K562 (cell line): Measurements from ENCODE around the gene SLC5A4. TPM values are rescaled to one million over a fixed set of nuclear protein-coding genes. Genes with fewer than 3 reads are reported as not detected.

Experiments used
- ATAC-seq: fragments of 200-7000 bp; cut with Tn5 transposase; 3 replicates; pipeline ENCODE4 v1.9.1; 2020; ENCODE audit warnings: moderate library complexity
- BruUV-seq: library from RNA; stranded (reverse); fragments of 400-500 nt; replicated peaks from 2 replicates; lab custom pipeline; 2021; lab: Mats Ljungman, UMichigan
- CTCF ChIA-PET: fragments of 300-600 bp; formaldehyde crosslinking; extraction: SDS; loops from one replicate; lab custom pipeline; 2021; ENCODE audit warnings: low intra/inter-chr PET ratio; lab: Yijun Ruan, JAX
- POLR2A ChIA-PET: fragments of 300-600, 350-650 bp; sonication (Branson Sonifier 250); formaldehyde crosslinking; extraction: SDS; loops from one replicate; lab custom pipeline; 2021; ENCODE audit warnings: antibody characterized with exemption, inconsistent platforms; lab: Yijun Ruan, JAX
- DNase-seq, 4 experiments: peaks; one replicate each; pipeline versions ENCODE4 v3.0.0 to v3.0.0-alpha.2; 2011 to 2018; ENCODE audit warnings: low spot score in 3 of 4, mixed read lengths in 3 of 4; ENCODE audit errors: extremely low read depth in 1 of 4
- FAIRE-seq: peaks from 2 replicates; lab custom pipeline; 2011; peaks lifted over from hg19 to GRCh38; lab: Jason Lieb, UNC
- H2AFZ ChIP-seq: 2 replicates; pipeline ENCODE4 v1.6.0; 2011; ENCODE audit warnings: low read depth, low read length, control low read depth, inconsistent platforms
- H3K27ac ChIP-seq: fragments of 200-600 bp; 3 replicates; pipeline ENCODE4 v1.8.0; 2011; ENCODE audit warnings: low read depth, mild to moderate bottlenecking, control low read depth, inconsistent platforms, low read length, moderate library complexity, mixed read lengths; ENCODE audit errors: extremely low read depth
- H3K27me3 ChIP-seq, 2 experiments: fragments of 300-600 bp in 1 of 2; 2 replicates in 1 of 2; 3 replicates in 1 of 2; pipeline versions ENCODE4 v1.6.0 to v1.8.0; 2011; ENCODE audit warnings: inconsistent platforms in 2 of 2, low read length in 2 of 2, mild to moderate bottlenecking in 1 of 2, mixed read lengths in 1 of 2, moderate library complexity in 1 of 2; ENCODE audit not compliant: control insufficient read depth in 2 of 2, insufficient read depth in 2 of 2
- H3K36me3 ChIP-seq: fragments of 300-600 bp; 3 replicates; pipeline ENCODE4 v1.8.0; 2011; ENCODE audit warnings: mild to moderate bottlenecking, low read length, inconsistent platforms; ENCODE audit not compliant: control insufficient read depth, insufficient read depth
- H3K4me1 ChIP-seq, 2 experiments: fragments of 200-600 bp in 1 of 2; replicated peaks in 1 of 2; 2 replicates in 1 of 2; 3 replicates in 1 of 2; pipeline versions ENCODE4 v1.5.1 to v1.8.0; 2011; ENCODE audit warnings: inconsistent platforms in 2 of 2, low read length in 2 of 2, mild to moderate bottlenecking in 1 of 2, mixed read lengths in 1 of 2, moderate library complexity in 1 of 2; ENCODE audit not compliant: control insufficient read depth in 2 of 2, insufficient read depth in 2 of 2
- H3K4me2 ChIP-seq: 2 replicates; pipeline ENCODE4 v1.6.1; 2011; ENCODE audit warnings: low read length, control low read depth, inconsistent platforms, mixed read lengths; ENCODE audit not compliant: insufficient read depth
- H3K4me3 ChIP-seq: fragments of 200-600 bp; sonication (generic), shearing (Covaris generic); 2 replicates; pipeline ENCODE4 v1.5.1; 2016; ENCODE audit warnings: control low read depth, inconsistent platforms
- H3K79me2 ChIP-seq: fragments of 200-600 bp; 3 replicates; pipeline ENCODE4 v1.8.0; 2011; ENCODE audit warnings: low read length, inconsistent platforms; ENCODE audit not compliant: control insufficient read depth, insufficient read depth
- H3K9ac ChIP-seq, 2 experiments: 2 replicates each; pipeline versions ENCODE4 v1.6.0 to v1.6.1; 2011; ENCODE audit warnings: low read depth in 2 of 2, low read length in 2 of 2, control low read depth in 1 of 2, inconsistent platforms in 1 of 2, mild to moderate bottlenecking in 1 of 2, mixed read lengths in 1 of 2; ENCODE audit not compliant: insufficient read depth in 1 of 2
- H3K9me1 ChIP-seq: one replicate; pipeline ENCODE4 v1.6.0; 2011; ENCODE audit warnings: inconsistent platforms, mild to moderate bottlenecking, low read length, moderate library complexity; ENCODE audit not compliant: control insufficient read depth, insufficient read depth
- H3K9me3 ChIP-seq: replicated peaks from 2 replicates; pipeline ENCODE4 v1.5.1; 2011; ENCODE audit warnings: low read depth, low read length, inconsistent platforms; ENCODE audit not compliant: control insufficient read depth, insufficient read depth
- H4K20me1 ChIP-seq: replicated peaks from 2 replicates; pipeline ENCODE4 v1.6.1; 2011; ENCODE audit warnings: low read length, inconsistent platforms, mixed read lengths; ENCODE audit not compliant: control insufficient read depth, insufficient read depth
- FOXJ2 ChIP-seq: fragments of 200-800 bp; sonication (Bioruptor generic); IDR thresholded peaks from 2 replicates; pipeline ENCODE4 v1.6.1; 2016; ENCODE audit warnings: missing genetic modification characterization, missing compliant biosample characterization
- NCOA1 ChIP-seq: fragments of 450-650 bp; IDR thresholded peaks from 2 replicates; pipeline ENCODE4 v1.6.1; 2016; ENCODE audit warnings: low read depth
- PTBP1 ChIP-seq: fragments of 200-400 bp; formaldehyde crosslinking; IDR thresholded peaks from 2 replicates; pipeline ENCODE4 v1.6.1; 2017; ENCODE audit warnings: low read depth, low read length
- RFX5 ChIP-seq: IDR thresholded peaks from 2 replicates; pipeline ENCODE4 v1.6.1; 2011; ENCODE audit warnings: low read depth, mild to moderate bottlenecking, improper control_type of control experiment, low read length
- TAF1 ChIP-seq: IDR thresholded peaks from 2 replicates; pipeline ENCODE4 v1.6.1; 2011; ENCODE audit warnings: mild to moderate bottlenecking, low read length, moderate library complexity; ENCODE audit not compliant: insufficient read depth, control insufficient read depth, severe bottlenecking; ENCODE audit errors: extremely low read depth
- TAF15 ChIP-seq: fragments of 200-400 bp; formaldehyde crosslinking; IDR thresholded peaks from 2 replicates; pipeline ENCODE4 v1.6.1; 2017; ENCODE audit warnings: mild to moderate bottlenecking, low read depth, low read length, moderate library complexity
- ZBED1 ChIP-seq: IDR thresholded peaks from 2 replicates; pipeline ENCODE4 v1.6.1; 2014
- ZNF324 ChIP-seq: fragments of 250-450 bp; sonication (Bioruptor Pico); IDR thresholded peaks from 2 replicates; pipeline ENCODE4 v1.4.0; 2020; ENCODE audit warnings: mild to moderate bottlenecking
- ZNF407 ChIP-seq: fragments of 450-650 bp; IDR thresholded peaks from 2 replicates; pipeline ENCODE4 v1.6.1; 2016; ENCODE audit warnings: low read depth
- WGBS: fragments of 100-300 bp; shearing (Covaris generic); methylation state at CpG from one replicate; pipeline ENCODE4 v1.1.6; 2016; ENCODE audit warnings: low coverage, mixed read lengths; ENCODE audit not compliant: insufficient coverage; ENCODE audit errors: missing lambda C conversion rate; 5-methylcytosine and 5-hydroxymethylcytosine counted together
- in situ Hi-C: fragments of 300-500 bp; cut with MboI; formaldehyde crosslinking; loops from 4 replicates; pipeline ENCODE4 v1.15.0; 2018; ENCODE audit warnings: inconsistent platforms, mixed read lengths
- intact Hi-C: fragments of 100-400 bp; cut with micrococcal nuclease; formaldehyde crosslinking; loops from 2 replicates; pipeline ENCODE4 v1.14.2; 2022
- polyA plus RNA-seq, 8 experiments: library from polyadenylated mRNA; depleted of rRNA in 4 of 8; stranded (reverse) in 5 of 8; unstranded in 3 of 8; fragments of >200 nt; fragmentation: Nextera tagmentation in 2 of 8; fragmentation: Illumina TruSeq in 1 of 8; extraction: Ambion mirVana in 2 of 8; extraction: Trizol in 1 of 8; gene quantifications; 2 replicates each; pipeline versions ENCODE4 v1.2.1 to v1.2.3, GENCODE V29; 2011 to 2014; ENCODE audit warnings: inconsistent platforms in 1 of 8, missing spikeins in 1 of 8
- total RNA-seq, 7 experiments: library from RNA; depleted of rRNA in 6 of 7; stranded (reverse); fragments of >200 nt in 6 of 7; fragmentation: Illumina TruSeq in 2 of 7; extraction: Trizol in 2 of 7; gene quantifications; 2 replicates each; pipeline versions ENCODE4 v1.2.1 to v1.2.3, GENCODE V29; 2011 to 2021; ENCODE audit warnings: low replicate concordance in 1 of 7

Gene SLC5A4
- total and polyA plus RNA-seq, 9 of the 15 experiments (the other 6 are each of a cell fraction or from before 2014, with no cell fraction given) = not detected

GRCh38 chr22:32202161-32202538, 53.0 kb downstream of the SLC5A4 start:
- Histone ChIP-seq H3K79me2 (no peaks in the 10 kb centered on the region), H3K4me2 (no peak overlapping the region), H3K27me3 (peaks cover 0 to 24% of the 10 kb centered on the region in 2 experiments; a peak in 3 of 5 replicates), H4K20me1 (no peaks in the 10 kb centered on the region), H3K9ac (no peak overlapping the region), H3K27ac (no peak overlapping the region), H3K9me3 (no peaks in the 10 kb centered on the region), H2AFZ (no peak overlapping the region), H3K9me1 (no peaks in the 10 kb centered on the region), H3K4me3 (no peak overlapping the region), H3K36me3 (no peaks in the 10 kb centered on the region), H3K4me1 (peaks cover 0 to 26% of the 10 kb centered on the region in 2 experiments; a peak in 2 of 5 replicates)
- intact Hi-C loops = no loop called here
- BruUV-seq = no TSS peak
- no peak for ATAC-seq
- 0% methylated on average over 3 of the region's 4 CpGs for WGBS
- FAIRE-seq = no peak
- TF ChIP-seq ZBED1 (no peak), TAF1 (no peak), PTBP1 (no peak), ZNF324 (no peak), NCOA1 (no peak), TAF15 (no peak), ZNF407 (no peak), RFX5 (no peak), FOXJ2 (tag) (no peak)
- DNase-seq = no peak
- in situ Hi-C loops = no loop called here
- POLR2A ChIA-PET = no interaction called here
- CTCF ChIA-PET = no interaction called here
